GM12892 (cell line): ENCODE data around the gene C1orf87.

Experiments
- DNase-seq: peaks from one replicate; pipeline ENCODE4 v3.0.0; 2011; ENCODE audit not compliant: insufficient read length
- FAIRE-seq: peaks from 2 replicates; lab custom pipeline; 2011; peaks lifted over from hg19 to GRCh38; lab: Jason Lieb, UNC
- POLR2A ChIP-seq: IDR thresholded peaks from 2 replicates; pipeline ENCODE4 v1.6.1; 2011; ENCODE audit warnings: low read depth, low read length, control low read depth
- POLR2AphosphoS5 ChIP-seq: IDR thresholded peaks from 2 replicates; pipeline ENCODE4 v1.6.1; 2011; ENCODE audit warnings: low read depth, low read length, control low read depth
- TAF1 ChIP-seq: IDR thresholded peaks from 2 replicates; pipeline ENCODE4 v1.6.1; 2011; ENCODE audit warnings: low read depth, mild to moderate bottlenecking, control low read depth, low read length, borderline replicate concordance

Gene C1orf87

DNA sequence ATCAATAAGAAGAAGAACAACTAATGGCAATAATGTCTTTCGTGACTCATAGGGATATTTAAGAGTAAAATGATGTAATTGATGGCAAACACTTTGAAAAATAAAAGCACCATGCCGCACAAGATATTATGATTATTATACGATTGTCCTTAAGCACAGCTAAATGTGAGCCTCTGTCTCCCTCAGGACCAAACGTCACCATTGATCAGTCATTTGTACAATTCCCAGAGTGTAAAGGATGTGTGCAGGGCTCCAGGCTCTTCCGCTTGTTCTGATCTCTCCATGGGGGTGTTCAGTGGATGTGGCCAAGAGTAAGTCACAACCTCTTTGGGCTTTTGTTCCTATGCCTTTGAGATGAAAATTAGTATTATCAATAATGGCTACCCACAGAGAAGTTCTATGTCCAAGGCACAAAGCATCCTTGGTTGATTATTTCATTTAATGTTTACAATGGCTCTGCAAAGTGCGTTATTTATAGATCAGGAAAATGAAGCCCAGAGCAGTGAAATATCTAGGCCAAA is 17.7 kb upstream of the C1orf87 start:
- no peak for DNase-seq
- no peak for TF ChIP-seq TAF1
- TF ChIP-seq POLR2AphosphoS5, result no peak
- TF ChIP-seq POLR2A, result no peak
- no peak for FAIRE-seq

DNA sequence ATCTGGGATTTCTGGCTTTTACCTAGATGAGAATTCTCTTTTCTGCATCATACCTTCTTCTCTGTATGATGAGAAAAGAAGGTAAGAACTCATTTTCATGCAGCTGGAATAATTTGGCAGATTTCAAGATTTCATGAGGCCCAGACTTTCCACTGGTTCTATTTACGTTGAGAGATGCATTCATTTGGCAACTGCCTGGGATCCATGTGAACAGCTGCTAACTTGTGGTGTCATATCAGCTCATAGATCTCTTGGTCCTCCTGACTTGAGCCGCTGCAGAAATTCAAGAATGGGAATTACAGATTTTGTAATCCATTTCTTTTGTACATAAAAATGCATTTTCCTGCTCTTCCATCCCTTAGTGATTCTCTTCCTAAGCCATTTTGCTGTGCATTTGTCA is 17.1 kb upstream of the C1orf87 start:
- DNase-seq (no peak), FAIRE-seq (no peak)
- TF ChIP-seq POLR2AphosphoS5, result no peak
- no peak for TF ChIP-seq POLR2A
- TF ChIP-seq TAF1, result no peak

DNA sequence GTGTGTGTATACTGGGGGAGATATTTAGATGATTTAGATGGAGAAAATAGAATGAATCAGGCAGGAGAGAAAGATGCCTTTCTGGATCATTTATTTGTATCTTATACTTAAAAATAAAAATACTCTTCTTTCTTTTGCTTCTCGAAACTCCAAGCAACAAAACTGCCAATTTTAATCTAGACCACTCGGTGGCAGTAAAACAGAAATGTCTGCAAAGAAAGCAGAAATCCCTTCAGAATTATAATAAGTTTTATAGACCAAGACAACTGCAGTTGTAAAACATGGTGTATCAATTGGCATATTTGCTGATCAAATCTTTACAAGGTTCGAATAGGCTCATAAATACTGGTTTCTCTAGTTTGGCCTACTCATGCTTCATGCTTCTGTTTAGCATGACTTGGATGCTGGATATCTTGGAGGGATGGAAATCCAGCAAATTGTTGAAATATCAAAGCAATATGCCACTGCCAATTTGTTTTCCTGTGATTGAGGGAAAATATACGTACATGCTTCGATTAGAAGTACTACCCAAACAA is 15.1 kb upstream of the C1orf87 start:
- DNase-seq (no peak), FAIRE-seq (no peak)
- no peak for TF ChIP-seq TAF1
- no peak for TF ChIP-seq POLR2AphosphoS5
- TF ChIP-seq POLR2A, result no peak

DNA sequence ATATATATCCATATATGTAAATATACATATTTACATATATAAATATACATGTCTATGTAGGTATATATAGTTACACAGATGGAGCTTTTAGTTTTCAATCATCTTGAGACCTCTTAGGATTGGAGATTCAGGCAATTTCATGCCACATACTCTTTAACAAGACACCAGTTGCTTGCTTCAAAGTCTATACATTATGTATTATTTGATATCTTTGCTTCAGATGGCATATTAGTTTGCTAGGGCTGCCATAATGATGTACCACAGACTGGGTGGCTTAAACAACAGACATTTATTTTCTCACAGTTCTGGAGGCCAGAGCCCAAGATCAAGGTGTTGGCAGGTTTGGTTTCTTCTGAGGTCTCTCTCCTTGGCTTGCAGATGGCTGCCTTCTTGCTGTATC is 14.1 kb upstream of the C1orf87 start:
- FAIRE-seq (no peak), DNase-seq (no peak)
- no peak for TF ChIP-seq TAF1

DNA sequence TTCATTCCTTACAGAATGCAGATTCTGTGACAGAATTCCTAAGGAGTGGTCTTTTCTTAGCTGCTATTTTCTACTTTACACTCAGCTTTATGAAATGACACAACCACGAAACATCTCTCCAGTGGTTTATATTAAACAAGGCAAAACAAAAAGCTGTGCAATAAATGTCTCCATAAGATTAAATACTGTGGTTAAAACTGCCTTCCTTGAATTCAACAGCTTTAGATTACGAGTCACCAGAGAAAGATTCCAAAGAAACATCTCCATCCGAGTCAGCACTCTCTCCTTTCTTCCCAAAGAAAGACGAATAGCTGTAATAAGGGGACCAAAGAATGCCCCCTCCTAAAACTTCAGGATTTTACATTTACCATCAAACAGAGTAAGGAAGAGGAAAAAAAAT is 4.6 kb upstream of the C1orf87 start:
- FAIRE-seq (no peak), DNase-seq (no peak)
- TF ChIP-seq TAF1, result no peak
- TF ChIP-seq POLR2A, result no peak
- no peak for TF ChIP-seq POLR2AphosphoS5

DNA sequence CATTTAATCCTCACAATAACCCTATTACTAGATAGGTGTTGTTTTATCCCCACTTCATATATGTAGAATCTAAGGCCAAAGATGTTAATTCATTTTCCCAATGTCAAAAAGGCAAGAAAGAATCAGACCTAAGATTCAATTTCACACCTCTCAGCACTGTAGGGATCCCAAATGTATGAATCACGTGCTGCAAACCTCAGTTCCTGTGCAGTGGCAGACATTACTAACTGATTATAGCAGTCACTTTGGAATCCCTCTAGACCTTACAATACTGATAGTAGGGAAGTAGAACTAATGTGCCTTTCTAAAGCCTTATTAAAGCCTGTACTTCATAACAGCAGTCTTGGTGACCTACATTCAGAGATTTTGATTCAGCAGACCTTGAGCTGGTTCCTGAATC is 2.3 kb downstream of the C1orf87 start:
- DNase-seq (no peak), FAIRE-seq (no peak)
- no peak for TF ChIP-seq POLR2AphosphoS5

DNA sequence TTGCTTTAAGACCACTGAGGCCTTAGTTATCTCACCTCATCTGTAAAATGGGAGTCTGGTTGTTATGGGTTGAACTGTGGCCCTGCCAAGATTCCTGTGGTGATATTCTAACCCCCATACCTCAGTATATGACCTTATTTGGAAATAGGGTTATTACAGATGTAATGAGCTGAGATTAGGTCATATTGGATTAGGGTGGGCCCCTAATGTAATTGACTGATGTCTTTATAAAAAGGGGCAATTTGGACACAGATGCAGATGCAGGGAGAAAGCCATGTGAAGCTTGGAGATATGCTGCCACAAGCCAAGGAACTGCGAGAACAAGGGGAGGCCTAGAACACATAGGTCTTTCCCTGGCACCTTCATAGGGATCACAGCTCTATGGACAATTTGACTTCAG is 3.9 kb downstream of the C1orf87 start:
- no peak for FAIRE-seq
- DNase-seq, result no peak
- TF ChIP-seq POLR2AphosphoS5 (no peak), POLR2A (no peak), TAF1 (no peak)

DNA sequence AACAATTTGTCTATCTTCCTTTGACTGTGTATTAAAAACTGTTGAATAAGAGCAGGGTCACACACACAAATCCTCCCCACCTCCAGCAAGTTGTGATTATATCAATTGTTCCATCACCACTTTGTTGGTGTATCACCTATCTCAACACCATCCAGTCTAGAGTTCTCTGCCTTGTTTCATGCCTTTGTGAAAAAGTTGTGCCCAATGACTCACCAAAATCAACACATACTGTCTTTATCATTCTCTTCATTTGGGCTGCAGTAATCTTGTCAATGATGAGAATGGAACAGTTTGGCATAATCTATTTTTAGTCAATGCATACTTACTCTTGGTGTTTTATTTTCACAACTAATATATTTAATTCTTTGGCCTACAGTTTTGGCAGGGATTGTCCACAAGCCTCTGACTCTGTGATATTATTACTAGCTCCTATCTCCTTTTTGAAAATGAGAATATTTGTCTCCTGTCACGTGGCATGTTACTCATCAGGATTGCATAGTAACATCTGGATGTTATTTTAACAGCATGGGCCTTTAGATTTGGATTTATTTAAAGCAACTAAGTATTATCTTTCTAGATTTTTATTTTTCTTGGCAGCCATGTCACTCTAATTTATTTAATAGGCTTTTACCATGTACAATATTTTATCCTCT is 5.1 kb downstream of the C1orf87 start:
- DNase-seq, result no peak
- FAIRE-seq, result no peak
- TF ChIP-seq TAF1 (no peak), POLR2AphosphoS5 (no peak), POLR2A (no peak)

DNA sequence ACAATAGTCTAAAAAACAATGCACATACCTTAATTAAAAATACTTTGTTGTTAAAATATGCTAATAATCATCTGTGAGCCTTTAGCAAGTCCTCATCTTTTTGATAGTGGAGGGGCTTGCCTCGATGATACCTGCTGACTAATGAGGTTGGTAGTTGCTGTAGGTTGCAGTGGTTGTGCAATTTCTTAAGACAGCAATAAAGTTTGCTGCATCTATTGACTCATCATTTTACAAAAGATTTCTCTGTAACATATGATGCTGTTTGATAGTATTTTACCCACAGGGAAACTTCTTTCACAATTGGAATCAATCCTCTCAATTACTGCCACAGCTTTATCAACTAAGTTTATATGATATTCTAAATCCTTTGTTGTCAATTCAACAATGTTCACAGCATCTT is 7.6 kb downstream of the C1orf87 start:
- FAIRE-seq (no peak), DNase-seq (no peak)
- no peak for TF ChIP-seq TAF1

DNA sequence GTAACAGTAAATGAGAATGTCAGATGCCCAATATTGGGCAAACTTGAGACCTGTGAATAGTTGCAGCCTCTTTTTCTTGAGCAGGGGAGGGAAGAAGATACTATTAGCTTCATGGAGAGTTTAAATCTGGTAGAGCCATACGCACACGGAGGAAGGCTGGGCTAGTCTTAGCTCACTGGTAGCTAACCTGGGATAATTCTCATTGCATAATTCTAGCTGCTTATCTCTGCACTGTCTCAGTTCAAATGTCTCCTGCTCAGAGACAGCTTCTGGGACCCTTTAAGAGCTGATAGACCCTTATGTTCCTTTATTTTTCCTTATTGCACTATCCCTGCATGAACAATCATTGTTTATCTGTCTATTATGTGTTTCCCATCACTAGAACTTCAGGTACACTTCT is 8.4 kb downstream of the C1orf87 start:
- DNase-seq (no peak), FAIRE-seq (no peak)
- no peak for TF ChIP-seq POLR2A
- TF ChIP-seq POLR2AphosphoS5, result no peak

DNA sequence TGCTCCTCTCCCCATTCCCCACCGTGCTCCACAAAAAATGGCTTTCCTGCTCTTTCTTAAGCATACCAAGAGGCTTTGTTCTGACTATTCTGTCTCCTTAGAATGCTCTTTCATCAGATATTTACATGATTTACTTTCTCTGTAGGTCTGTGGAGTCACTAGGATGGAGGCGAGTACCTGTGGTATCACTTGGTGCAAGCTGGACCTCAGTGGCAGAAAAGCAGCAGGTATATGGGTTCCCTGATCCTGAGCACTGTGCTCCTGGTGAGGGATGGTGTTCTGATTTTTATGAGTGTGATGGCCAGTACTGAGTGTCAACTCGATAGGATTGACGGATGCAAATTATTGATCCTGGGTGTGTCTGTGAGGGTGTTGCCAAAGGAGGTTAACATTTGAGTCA is 10.0 kb downstream of the C1orf87 start:
- DNase-seq (no peak), FAIRE-seq (no peak)
- no peak for TF ChIP-seq POLR2AphosphoS5
- no peak for TF ChIP-seq POLR2A
- TF ChIP-seq TAF1, result no peak

DNA sequence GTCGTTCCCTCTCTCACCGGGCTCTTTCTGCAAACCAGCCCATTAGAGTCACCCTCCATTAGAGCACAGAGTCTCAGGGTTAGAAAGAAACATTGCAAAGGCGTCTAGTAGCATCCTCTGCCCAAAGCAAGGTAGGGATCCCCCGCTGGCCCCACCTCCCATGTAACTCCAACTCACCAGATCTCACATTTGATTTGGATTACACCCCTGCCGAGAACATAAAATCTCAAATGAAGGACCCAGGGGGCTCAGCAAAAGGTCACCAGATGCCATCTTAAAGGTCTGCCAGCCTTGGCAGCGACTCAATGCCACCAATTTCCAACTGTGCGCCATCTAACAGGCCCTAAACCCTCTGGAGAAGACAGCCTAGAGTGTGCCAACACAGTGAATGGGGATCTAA is 14.1 kb downstream of the C1orf87 start:
- DNase-seq (no peak), FAIRE-seq (no peak)
- TF ChIP-seq POLR2AphosphoS5 (no peak), POLR2A (no peak), TAF1 (no peak)

DNA sequence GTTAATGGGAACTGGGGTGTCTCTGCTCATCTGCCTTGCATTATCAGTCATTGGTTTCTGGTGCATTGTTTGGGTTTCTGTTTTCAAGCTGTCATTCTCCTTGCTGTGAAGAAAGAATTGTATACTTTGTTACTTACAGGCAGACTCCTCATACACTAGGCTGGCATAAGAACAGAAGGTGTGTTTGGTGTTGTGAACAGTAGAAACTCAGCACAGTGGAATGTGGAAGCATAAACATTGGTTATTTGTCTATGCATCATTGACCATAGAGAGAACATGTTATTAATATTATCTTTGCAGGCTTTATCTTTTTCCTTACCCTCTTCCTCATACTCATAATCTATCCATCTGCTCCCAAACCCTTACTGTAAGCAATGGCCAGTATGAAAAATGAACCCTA is 18.2 kb downstream of the C1orf87 start:
- no peak for TF ChIP-seq TAF1
- FAIRE-seq, result no peak
- no peak for DNase-seq
